ENCODE measurements around the gene HUNK. TPM values are rescaled to one million over a fixed set of nuclear protein-coding genes. Genes with fewer than 3 reads are reported as not detected.

The HUNK gene
- total and polyA plus RNA-seq, 2 experiments from 2014 or later: 0.30 to 2.5 TPM

DNA sequence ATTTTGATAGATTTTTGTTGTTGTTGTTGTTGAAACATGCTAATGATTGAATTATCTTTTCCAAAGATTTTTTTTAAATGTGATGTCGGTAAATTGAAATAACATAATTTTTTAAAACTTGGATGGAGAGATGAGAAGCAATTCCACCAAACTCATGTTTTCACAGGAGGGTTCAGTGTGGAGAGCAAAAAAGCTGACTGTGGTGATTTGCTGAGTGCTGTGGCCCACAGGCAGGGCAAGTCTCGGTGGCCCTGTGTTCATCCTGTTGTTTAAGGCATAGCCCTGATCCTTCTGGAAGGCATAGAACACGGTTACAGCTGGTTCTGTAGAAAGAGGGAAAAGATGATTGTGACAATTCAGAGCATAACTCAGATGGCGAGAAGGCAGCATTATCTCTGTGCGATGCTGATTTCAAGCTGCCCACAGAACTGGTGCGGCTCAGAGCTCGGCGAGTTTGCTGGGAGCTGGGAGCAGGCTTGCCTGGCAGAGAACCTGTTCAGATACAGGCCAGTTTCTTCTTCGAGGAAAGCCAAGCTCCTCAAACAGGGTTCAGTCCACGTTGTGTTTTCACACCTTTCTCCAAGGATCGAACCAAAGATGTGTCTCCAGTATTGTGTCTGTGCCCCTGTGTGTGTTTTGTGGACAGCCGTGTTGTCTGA is 127.1 kb downstream of the HUNK start:
- Histone ChIP-seq H3K27ac (no peak overlapping the region), H3K9me2 (ENCODE audit: insufficient read depth) (no peaks in the 10 kb centered on the region), H3K27me3 (replicated peaks; ENCODE audit: insufficient read depth) (no peaks in the 10 kb centered on the region), H3K4me3 (no peak overlapping the region), H3K9me3 (ENCODE audit: low read depth) (no peaks in the 10 kb centered on the region), H3K36me3 (ENCODE audit: low read depth) (no peaks in the 10 kb centered on the region), H3K9ac (no peak overlapping the region), H3K79me2 (ENCODE audit: insufficient read depth) (no peaks in the 10 kb centered on the region), H4K20me1 (ENCODE audit: insufficient read depth) (no peaks in the 10 kb centered on the region), H3K4me2 (ENCODE audit: unreplicated experiment) (no peak overlapping the region), H3F3A (ENCODE audit: insufficient read depth) (no peaks in the 10 kb centered on the region), H2AFZ (no peak overlapping the region), H3K4me1 (ENCODE audit: insufficient read depth) (no peaks in the 10 kb centered on the region)
- in situ Hi-C loops (cut with MboI): no loop called here
- TF ChIP-seq EZH2phosphoT487 (IDR thresholded peaks at IDR 0.05; ENCODE audit: insufficient read depth, low read depth): no peak
- TF ChIP-seq EZH2 (IDR thresholded peaks at IDR 0.05; ENCODE audit: insufficient read depth, poor library complexity, severe bottlenecking): no peak
- WGBS, 2 experiments (ENCODE audit: low coverage in 1 of 2, low lambda C conversion rate in 2 of 2, missing lambda C conversion rate in 2 of 2): 90 to 91% methylated on average over 12 of the region's 12 CpGs
- no peak for DNase-seq

- Histone ChIP-seq H3K9me2 (ENCODE audit: insufficient read depth) (no peaks in the 10 kb centered on the region), H3K9me3 (ENCODE audit: low read depth) (no peaks in the 10 kb centered on the region), H3K4me3 (no peak overlapping the region), H3K27ac (no peak overlapping the region), H3K27me3 (replicated peaks; ENCODE audit: insufficient read depth) (no peaks in the 10 kb centered on the region), H3F3A (ENCODE audit: insufficient read depth) (peaks cover 2% of the 10 kb centered on the region), H3K79me2 (ENCODE audit: insufficient read depth) (no peaks in the 10 kb centered on the region), H3K4me1 (ENCODE audit: insufficient read depth) (no peaks in the 10 kb centered on the region), H3K9ac (no peak overlapping the region), H2AFZ (no peak overlapping the region), H3K36me3 (ENCODE audit: low read depth) (no peaks in the 10 kb centered on the region), H3K4me2 (ENCODE audit: unreplicated experiment) (no peak overlapping the region), H4K20me1 (ENCODE audit: insufficient read depth) (no peaks in the 10 kb centered on the region)
- 92 to 93% methylated on average over 11 of the region's 11 CpGs for WGBS, 2 experiments (ENCODE audit: low coverage in 1 of 2, low lambda C conversion rate in 2 of 2, missing lambda C conversion rate in 2 of 2)
- in situ Hi-C loops (cut with MboI): no loop called here
- no peak for TF ChIP-seq EZH2 (IDR thresholded peaks at IDR 0.05; ENCODE audit: insufficient read depth, poor library complexity, severe bottlenecking)
- no peak for TF ChIP-seq EZH2phosphoT487 (IDR thresholded peaks at IDR 0.05; ENCODE audit: insufficient read depth, low read depth)
- no peak for DNase-seq
Observed at GRCh38 chr21:32001390-32001789, 128.6 kb downstream of the HUNK start.

GRCh38 chr21:32003411-32003810 is 130.6 kb downstream of the HUNK start:
- TF ChIP-seq EZH2phosphoT487 (IDR thresholded peaks at IDR 0.05; ENCODE audit: insufficient read depth, low read depth): no peak
- no peak for TF ChIP-seq EZH2 (IDR thresholded peaks at IDR 0.05; ENCODE audit: insufficient read depth, poor library complexity, severe bottlenecking)
- no peaks in the 10 kb centered on the region for H3K9me3 ChIP-seq (ENCODE audit: low read depth)
- DNase-seq: no peak
- no peaks in the 10 kb centered on the region for H3K79me2 ChIP-seq (ENCODE audit: insufficient read depth)
- peaks cover 7% of the 10 kb centered on the region for H3K4me1 ChIP-seq (ENCODE audit: insufficient read depth)
- no peaks in the 10 kb centered on the region for H3K36me3 ChIP-seq (ENCODE audit: low read depth)
- H3K4me3 ChIP-seq: no peak overlapping the region
- H2AFZ ChIP-seq: no peak overlapping the region
- H3K27ac ChIP-seq: no peak overlapping the region
- no peak overlapping the region for H3K9ac ChIP-seq
- in situ Hi-C loops (cut with MboI): no loop called here
- 60 to 67% methylated on average over 2 of the region's 2 CpGs for WGBS, 2 experiments (ENCODE audit: low coverage in 1 of 2, low lambda C conversion rate in 2 of 2, missing lambda C conversion rate in 2 of 2)
- H4K20me1 ChIP-seq (ENCODE audit: insufficient read depth): no peaks in the 10 kb centered on the region
- H3K27me3 ChIP-seq (replicated peaks; ENCODE audit: insufficient read depth): no peaks in the 10 kb centered on the region
- H3K9me2 ChIP-seq (ENCODE audit: insufficient read depth): no peaks in the 10 kb centered on the region
- H3F3A ChIP-seq (ENCODE audit: insufficient read depth): peaks cover 11% of the 10 kb centered on the region
- no peak overlapping the region for H3K4me2 ChIP-seq (ENCODE audit: unreplicated experiment)

DNA sequence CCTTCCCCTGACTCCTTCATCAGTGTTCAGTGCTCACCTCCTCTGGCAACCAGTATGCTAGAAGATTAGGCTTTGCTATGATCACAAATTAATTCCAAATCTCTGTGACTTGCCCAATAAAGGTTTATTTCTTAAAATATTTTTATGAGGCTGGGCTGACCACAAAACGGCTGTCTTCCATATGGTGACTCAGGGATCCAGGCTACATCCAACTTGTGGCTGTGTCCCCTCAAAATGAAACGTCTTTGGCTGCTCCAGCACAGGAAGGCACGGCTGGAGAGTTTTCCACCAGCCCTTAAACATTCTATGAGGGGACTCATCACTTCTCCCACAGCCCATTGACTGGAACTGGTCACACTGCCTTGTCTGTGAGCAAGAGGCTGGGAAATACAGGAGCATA is 131.5 kb downstream of the HUNK start:
- H3K9me2 ChIP-seq (ENCODE audit: insufficient read depth): no peaks in the 10 kb centered on the region
- H2AFZ ChIP-seq: no peak overlapping the region
- peaks cover 7% of the 10 kb centered on the region for H3K4me1 ChIP-seq (ENCODE audit: insufficient read depth)
- peak; percentile 14 for DNase-seq
- no peak overlapping the region for H3K9ac ChIP-seq
- TF ChIP-seq EZH2phosphoT487 (IDR thresholded peaks at IDR 0.05; ENCODE audit: insufficient read depth, low read depth): no peak
- no peak for TF ChIP-seq EZH2 (IDR thresholded peaks at IDR 0.05; ENCODE audit: insufficient read depth, poor library complexity, severe bottlenecking)
- WGBS, 2 experiments (ENCODE audit: low coverage in 1 of 2, low lambda C conversion rate in 2 of 2, missing lambda C conversion rate in 2 of 2): 32 to 36% methylated on average over 3 of the region's 3 CpGs
- no peak overlapping the region for H3K27ac ChIP-seq
- H3K4me2 ChIP-seq (ENCODE audit: unreplicated experiment): no peak overlapping the region
- H3K27me3 ChIP-seq (replicated peaks; ENCODE audit: insufficient read depth): no peaks in the 10 kb centered on the region
- in situ Hi-C loops (cut with MboI): no loop called here
- no peaks in the 10 kb centered on the region for H3K79me2 ChIP-seq (ENCODE audit: insufficient read depth)
- no peaks in the 10 kb centered on the region for H3K9me3 ChIP-seq (ENCODE audit: low read depth)
- no peaks in the 10 kb centered on the region for H4K20me1 ChIP-seq (ENCODE audit: insufficient read depth)
- H3F3A ChIP-seq (ENCODE audit: insufficient read depth): peaks cover 11% of the 10 kb centered on the region
- no peaks in the 10 kb centered on the region for H3K36me3 ChIP-seq (ENCODE audit: low read depth)
- H3K4me3 ChIP-seq: no peak overlapping the region
